Stimulated activated CD8-positive, alpha-beta memory T cell treated with anti-CD3 and anti-CD28 coated beads, Interleukin-12 subunit alpha, Interleukin-12 subunit beta, amount 100 ng/mL, for 24 hours (primary cell): ENCODE results near the gene NCOA7.
"Not testable (repeated sequence)": the region's sequence is repeated elsewhere in the genome, so short reads cannot be mapped to it uniquely, and the experiment has no call there.

Source experiments
- DNase-seq: peaks from one replicate; pipeline ENCODE4 v3.0.0-alpha.2; 2020; ENCODE audit errors: extremely low read depth

Gene NCOA7

GRCh38 chr6:125835221-125835744, 44.5 kb downstream of the NCOA7 start:
- DNase-seq, result no peak

DNA sequence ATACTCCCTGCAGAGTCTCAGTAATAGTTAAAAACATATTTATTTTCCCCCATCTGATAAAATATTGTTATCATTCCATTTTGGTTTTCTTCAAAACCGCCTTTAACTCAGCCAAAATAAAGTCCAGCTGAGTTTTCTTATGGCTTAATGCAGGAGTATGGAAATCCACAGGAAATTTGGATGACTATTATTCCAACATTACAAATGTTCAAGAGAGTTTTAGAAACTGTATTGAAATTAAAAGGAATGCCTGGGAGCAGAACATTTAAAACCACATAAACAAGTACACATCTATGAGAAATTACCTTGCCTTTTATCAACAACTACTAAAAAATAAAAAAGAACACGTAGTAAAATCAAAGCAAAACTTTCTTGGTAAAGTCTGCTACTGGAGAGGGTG, 45.7 kb downstream of the NCOA7 start:
- no peak for DNase-seq

GRCh38 chr6:125839471-125839870, 48.7 kb downstream of the NCOA7 start:
- no peak for DNase-seq

DNA sequence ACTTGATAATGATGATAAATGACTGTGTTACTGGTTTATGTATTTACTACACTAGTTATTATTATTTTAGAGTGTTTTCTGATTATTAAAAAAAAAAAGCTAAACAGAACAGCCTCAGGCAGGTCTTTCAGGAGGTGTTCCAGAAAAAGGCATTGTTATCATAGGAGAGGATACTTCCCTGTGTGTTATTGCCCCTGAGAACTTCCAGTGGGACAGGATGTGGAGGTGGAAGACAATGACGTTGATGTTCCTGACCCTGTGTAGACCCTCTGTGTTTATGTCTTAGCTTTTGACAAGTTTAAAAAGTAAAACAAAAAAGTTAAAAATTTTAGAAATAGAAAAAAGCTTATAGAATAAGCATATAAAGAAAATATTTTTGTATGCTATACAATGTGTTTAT, 49.1 kb downstream of the NCOA7 start:
- no peak for DNase-seq

- no peak for DNase-seq
Measured at GRCh38 chr6:125841356-125842090, 50.8 kb downstream of the NCOA7 start.

- no peak for DNase-seq
Measured at GRCh38 chr6:125842091-125842626, 51.4 kb downstream of the NCOA7 start.

GRCh38 chr6:125843593-125843992, 52.8 kb downstream of the NCOA7 start:
- no peak for DNase-seq

GRCh38 chr6:125844989-125845388, 54.2 kb downstream of the NCOA7 start:
- DNase-seq, result no peak

DNA sequence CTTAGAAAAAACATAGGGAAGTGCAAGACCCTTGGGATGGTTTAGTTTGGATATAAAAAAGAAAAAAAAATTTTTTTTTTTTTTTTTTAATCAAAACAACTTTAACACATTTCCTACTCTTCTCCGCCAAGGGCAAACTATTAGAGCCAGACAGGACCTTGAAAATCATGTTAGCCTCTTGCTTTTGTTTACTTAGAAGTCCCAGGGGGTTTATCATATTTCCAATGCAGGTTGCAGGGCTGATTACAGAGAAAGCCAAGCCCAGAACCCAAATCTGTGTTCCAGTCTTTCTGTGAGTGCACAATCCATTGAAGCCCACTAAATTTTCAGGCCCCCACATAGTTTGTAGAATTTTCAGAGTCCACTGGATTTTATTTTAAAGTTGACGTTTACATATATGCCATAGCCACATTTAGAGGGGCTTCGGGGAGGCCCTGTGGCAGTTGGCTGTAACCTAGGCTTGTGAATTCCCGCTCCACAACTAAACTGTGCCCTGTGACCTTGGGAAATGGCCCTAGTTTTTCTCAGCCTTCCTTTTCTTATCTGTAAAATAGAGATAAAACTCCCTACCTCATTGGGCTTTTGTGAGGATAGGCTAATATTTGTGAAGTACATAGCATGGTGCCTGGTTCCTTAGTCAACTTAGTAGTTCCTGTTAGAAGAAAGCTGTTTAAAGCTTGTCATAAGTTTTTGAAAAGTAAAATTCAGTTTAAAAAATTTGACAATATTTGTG, 55.7 kb downstream of the NCOA7 start:
- no peak for DNase-seq

DNA sequence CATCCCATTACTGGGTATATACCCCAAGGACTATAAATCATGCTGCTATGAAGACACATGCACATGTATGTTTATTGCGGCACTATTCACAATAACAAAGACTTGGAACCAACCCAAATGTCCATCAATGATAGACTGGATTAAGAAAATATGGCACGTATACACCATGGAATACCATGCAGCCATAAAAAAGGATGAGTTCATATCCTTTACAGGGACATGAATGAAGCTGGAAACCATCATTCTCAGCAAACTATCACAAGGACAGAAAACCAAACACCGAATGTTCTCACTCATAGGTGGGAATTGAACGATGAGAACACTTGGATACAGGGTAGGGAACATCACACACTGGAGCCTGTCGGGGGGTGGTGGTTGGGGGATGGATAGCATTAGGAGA, 57.5 kb downstream of the NCOA7 start:
- not testable (repeated sequence) for DNase-seq

- no peak for DNase-seq
Measured at GRCh38 chr6:125850361-125850760, 59.6 kb downstream of the NCOA7 start.

- DNase-seq, result no peak
Measured at GRCh38 chr6:125852587-125852986, 61.8 kb downstream of the NCOA7 start.

GRCh38 chr6:125853168-125853567, 62.4 kb downstream of the NCOA7 start:
- no peak for DNase-seq

DNA sequence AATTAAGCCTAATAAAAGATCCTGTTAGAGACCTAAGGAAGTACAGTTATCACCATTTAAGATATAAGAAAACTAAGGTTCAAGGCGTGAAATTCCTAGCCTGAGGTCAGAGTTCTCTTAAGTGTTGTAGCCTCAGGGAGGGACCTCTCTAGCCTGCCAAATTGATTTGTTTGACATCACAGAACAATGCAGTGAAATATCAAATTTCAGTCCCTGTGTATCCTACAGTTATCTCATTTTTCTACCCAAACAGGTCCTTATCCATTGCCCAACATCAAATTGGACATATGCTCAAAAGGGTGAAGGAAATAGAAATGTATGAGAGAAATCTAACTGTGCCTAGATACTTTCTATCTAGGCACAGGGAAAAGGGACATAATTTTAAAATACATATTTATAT, 63.0 kb downstream of the NCOA7 start:
- DNase-seq, result no peak

GRCh38 chr6:125854355-125854754, 63.6 kb downstream of the NCOA7 start:
- no peak for DNase-seq

- DNase-seq, result no peak
Measured at GRCh38 chr6:125855783-125856182, 65.0 kb downstream of the NCOA7 start.

DNA sequence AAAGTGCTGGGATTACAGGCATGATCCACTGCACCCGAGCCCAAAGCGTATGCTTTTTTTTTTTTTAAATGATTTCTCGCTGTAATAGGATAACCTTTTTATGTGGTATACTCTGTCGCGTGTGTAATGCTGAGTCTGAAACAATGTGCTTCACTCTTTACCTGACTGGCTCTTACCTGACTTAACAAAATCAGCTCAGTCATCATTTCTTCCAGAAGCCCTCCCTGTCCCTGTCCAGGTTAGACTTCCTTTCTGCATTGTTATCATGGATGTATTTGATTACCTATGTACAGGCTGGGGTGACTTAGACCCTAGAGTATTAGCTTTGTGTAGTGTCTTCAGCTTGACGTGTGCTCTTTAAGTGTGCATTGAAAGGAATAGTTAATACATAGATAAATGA, 67.1 kb downstream of the NCOA7 start:
- no peak for DNase-seq

- DNase-seq, result no peak
Measured at GRCh38 chr6:125858427-125859320, 67.9 kb downstream of the NCOA7 start.

DNA sequence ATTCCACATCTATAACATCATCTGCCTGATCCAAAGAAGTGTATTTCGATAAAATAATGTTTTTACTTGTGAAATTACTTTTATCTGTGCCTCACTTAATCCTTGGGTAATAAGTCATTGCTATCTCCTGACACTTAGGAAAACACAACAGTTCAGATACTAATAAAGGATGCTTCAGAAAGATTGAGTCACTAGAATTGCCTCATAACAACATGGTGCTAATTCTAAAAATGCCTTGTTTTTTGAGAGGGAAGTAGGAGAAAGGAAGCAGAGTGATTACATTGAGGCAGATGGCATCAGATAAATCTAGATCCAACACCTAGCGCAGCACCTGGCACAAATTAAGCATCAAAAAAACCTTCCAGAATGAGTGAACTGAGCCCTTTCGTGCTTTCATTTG, 69.0 kb downstream of the NCOA7 start:
- no peak for DNase-seq

- no peak for DNase-seq
Measured at GRCh38 chr6:125863023-125863422, 72.3 kb downstream of the NCOA7 start.

- no peak for DNase-seq
Measured at GRCh38 chr6:125865015-125865414, 74.3 kb downstream of the NCOA7 start.

DNA sequence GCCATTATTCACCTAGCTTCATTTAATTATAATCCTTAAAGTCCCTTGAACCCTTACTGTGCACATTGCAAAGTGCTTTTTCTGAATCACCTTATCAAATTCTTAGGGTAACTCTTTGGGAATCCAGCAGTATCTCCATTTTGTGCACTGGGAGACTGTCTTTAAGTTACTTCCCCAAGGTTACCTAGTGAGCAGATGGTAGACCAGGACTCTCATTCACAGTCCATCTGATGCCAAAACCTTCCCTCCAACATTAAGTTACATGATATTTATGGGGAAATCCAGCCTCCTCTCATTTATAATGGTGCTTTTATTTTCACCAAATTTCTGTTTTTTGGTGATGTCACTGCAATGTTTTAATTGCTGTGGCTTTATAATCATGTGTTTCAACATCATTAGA, 75.7 kb downstream of the NCOA7 start:
- no peak for DNase-seq
